ENCODE results near the gene TRIM43B. TPM values are rescaled to one million over a fixed set of nuclear protein-coding genes. Genes with fewer than 3 reads are reported as not detected.
"Not testable (repeated sequence)": the region's sequence is repeated elsewhere in the genome, so short reads cannot be mapped to it uniquely, and the experiment has no call there.

The TRIM43B gene
- total RNA-seq, 1 experiment from 2014 or later: not detected

GRCh38 chr2:95433973-95434372, 50.6 kb downstream of the TRIM43B start:
- DNase-seq (ENCODE audit: low spot score): not testable (repeated sequence)

- not testable (repeated sequence) for DNase-seq (ENCODE audit: low spot score)
Observed at GRCh38 chr2:95433373-95433772, 51.2 kb downstream of the TRIM43B start.

- not testable (repeated sequence) for DNase-seq (ENCODE audit: low spot score)
Observed at GRCh38 chr2:95429748-95430467, 54.6 kb downstream of the TRIM43B start.

GRCh38 chr2:95427196-95427867, 57.2 kb downstream of the TRIM43B start:
- not testable (repeated sequence) for DNase-seq (ENCODE audit: low spot score)

Small RNA genes lying within 50 kb of the gene (small RNA-seq; reads per million reads assigned to genes)
- not detected for gene AC009237.11
- not detected for gene AC133104.2

Other genes starting within 250 kb of the TRIM43B start
- 72.2 and 75.5 TPM in 2 replicates for gene PROM2, start 210.3 kb downstream of the TRIM43B start, total RNA-seq (2014; rRNA removed; shearing (Covaris generic))
- 0.74 and 1.1 TPM in 2 replicates for gene KCNIP3, start 187.4 kb downstream of the TRIM43B start, total RNA-seq (2014; rRNA removed; shearing (Covaris generic))
- 20.8 and 26.2 TPM in 2 replicates for gene FAHD2A, start 82.0 kb downstream of the TRIM43B start, total RNA-seq (2014; rRNA removed; shearing (Covaris generic))
- not detected in 2 replicates for gene TRIM43, start 107.2 kb upstream of the TRIM43B start, total RNA-seq (2014; rRNA removed; shearing (Covaris generic))

Data from HT-29 (cell line).